GM20431 (cell line): ENCODE measurements around the gene LRP8.

Experiments
- in situ Hi-C: fragments of 300-500 bp; cut with MseI, MboI; formaldehyde crosslinking; loops from one replicate; pipeline ENCODE4 v1.15.0; 2020; ENCODE audit warnings: low sequenced_read_pairs; ENCODE audit not compliant: unreplicated experiment

LRP8 gene

GRCh38 chr1:53328009-53328461 lies at the start of gene LRP8:
Gene LRP8, minus strand, starts transcription at chr1:53328070. Its CDS starts 158 bp downstream, at chr1:53327912.
- in situ Hi-C loops = no loop called here

- in situ Hi-C loops = no loop called here
Observed at GRCh38 chr1:53377438-53377841, 49.6 kb upstream of the LRP8 start.

- in situ Hi-C loops = no loop called here
Observed at GRCh38 chr1:53376742-53377437, 49.0 kb upstream of the LRP8 start.

GRCh38 chr1:53376041-53376461 lies 48.2 kb upstream of the LRP8 start:
- in situ Hi-C loops = no loop called here

- in situ Hi-C loops = no loop called here
Observed at GRCh38 chr1:53375440-53375839, 47.6 kb upstream of the LRP8 start.

GRCh38 chr1:53373246-53373645 lies 45.4 kb upstream of the LRP8 start:
- in situ Hi-C loops = no loop called here

GRCh38 chr1:53372501-53372951 lies 44.7 kb upstream of the LRP8 start:
- in situ Hi-C loops = no loop called here

- in situ Hi-C loops = no loop called here
Observed at GRCh38 chr1:53371851-53372250, 44.0 kb upstream of the LRP8 start.

GRCh38 chr1:53371121-53371666 lies 43.3 kb upstream of the LRP8 start:
- in situ Hi-C loops = no loop called here

GRCh38 chr1:53370369-53370961 lies 42.6 kb upstream of the LRP8 start:
- in situ Hi-C loops = no loop called here

GRCh38 chr1:53369761-53370160 lies 41.9 kb upstream of the LRP8 start:
- in situ Hi-C loops = no loop called here

GRCh38 chr1:53369034-53369750 lies 41.3 kb upstream of the LRP8 start:
- in situ Hi-C loops = no loop called here

- in situ Hi-C loops = no loop called here
Observed at GRCh38 chr1:53368314-53369033, 40.6 kb upstream of the LRP8 start.

GRCh38 chr1:53367503-53368313 lies 39.8 kb upstream of the LRP8 start:
- in situ Hi-C loops = no loop called here

- in situ Hi-C loops = no loop called here
Observed at GRCh38 chr1:53366901-53367502, 39.1 kb upstream of the LRP8 start.

- in situ Hi-C loops = no loop called here
Observed at GRCh38 chr1:53365437-53366063, 37.7 kb upstream of the LRP8 start.

GRCh38 chr1:53362851-53363642 lies 35.2 kb upstream of the LRP8 start:
- in situ Hi-C loops = no loop called here

GRCh38 chr1:53362270-53362669 lies 34.4 kb upstream of the LRP8 start:
- in situ Hi-C loops = no loop called here
